ENCODE results near the gene ACP4.

Gene ACP4

DNA sequence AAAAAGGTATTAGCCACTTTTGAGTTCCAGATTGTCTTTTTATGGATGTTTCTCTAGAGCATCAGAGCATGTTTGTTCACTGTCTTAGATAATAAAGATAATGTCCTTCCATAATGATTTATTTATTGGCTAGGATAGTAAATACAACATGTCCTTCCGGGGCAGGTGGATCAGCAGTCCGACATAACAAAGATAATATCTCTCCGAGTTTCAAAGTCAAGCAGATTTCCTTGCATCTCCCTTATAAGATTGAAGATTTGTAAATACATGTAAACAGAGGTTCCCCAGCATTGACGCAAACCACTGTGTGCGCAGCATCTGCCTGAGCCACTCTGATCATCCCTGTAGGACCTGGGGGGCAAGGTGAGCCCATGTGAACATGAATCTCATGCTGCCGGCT lies 51.9 kb downstream of the ACP4 start:
- H3K4me3 ChIP-seq (ENCODE audit: low read length in 2 of 2), result no peak overlapping the region
- peaks cover 2 to 5% of the 10 kb centered on the region in 2 donors for H3K4me1 ChIP-seq (ENCODE audit: control insufficient read depth in 2 of 2, insufficient read depth in 2 of 2, low read length in 2 of 2)
- H3K9ac ChIP-seq (ENCODE audit: low read depth in 1 of 2, low read length in 2 of 2), result no peak overlapping the region
- H3K36me3 ChIP-seq (ENCODE audit: control insufficient read depth in 2 of 2, insufficient read depth in 2 of 2, low read length in 2 of 2), result no peaks in the 10 kb centered on the region
- H3K27me3 ChIP-seq (ENCODE audit: control insufficient read depth in 2 of 2, insufficient read depth in 2 of 2, low read length in 2 of 2), result peaks cover 0 to 2% of the 10 kb centered on the region in 2 donors
- H3K27ac ChIP-seq (ENCODE audit: low read depth in 2 of 2, low read length in 2 of 2), result no peak overlapping the region
- H3K9me3 ChIP-seq (ENCODE audit: control insufficient read depth in 2 of 2, low read length in 2 of 2), result no peaks in the 10 kb centered on the region

GRCh38 chr19:50843205-50843604 lies 53.0 kb downstream of the ACP4 start:
- Histone ChIP-seq H3K4me1 (ENCODE audit: control insufficient read depth in 2 of 2, insufficient read depth in 2 of 2, low read length in 2 of 2) (no peaks in the 10 kb centered on the region), H3K9me3 (ENCODE audit: control insufficient read depth in 2 of 2, low read length in 2 of 2) (no peaks in the 10 kb centered on the region), H3K27me3 (ENCODE audit: control insufficient read depth in 2 of 2, insufficient read depth in 2 of 2, low read length in 2 of 2) (peaks cover 0 to 1% of the 10 kb centered on the region in 2 donors), H3K4me3 (ENCODE audit: low read length in 2 of 2) (no peak overlapping the region), H3K9ac (ENCODE audit: low read depth in 1 of 2, low read length in 2 of 2) (no peak overlapping the region), H3K36me3 (ENCODE audit: control insufficient read depth in 2 of 2, insufficient read depth in 2 of 2, low read length in 2 of 2) (no peaks in the 10 kb centered on the region), H3K27ac (ENCODE audit: low read depth in 2 of 2, low read length in 2 of 2) (no peak overlapping the region)

DNA sequence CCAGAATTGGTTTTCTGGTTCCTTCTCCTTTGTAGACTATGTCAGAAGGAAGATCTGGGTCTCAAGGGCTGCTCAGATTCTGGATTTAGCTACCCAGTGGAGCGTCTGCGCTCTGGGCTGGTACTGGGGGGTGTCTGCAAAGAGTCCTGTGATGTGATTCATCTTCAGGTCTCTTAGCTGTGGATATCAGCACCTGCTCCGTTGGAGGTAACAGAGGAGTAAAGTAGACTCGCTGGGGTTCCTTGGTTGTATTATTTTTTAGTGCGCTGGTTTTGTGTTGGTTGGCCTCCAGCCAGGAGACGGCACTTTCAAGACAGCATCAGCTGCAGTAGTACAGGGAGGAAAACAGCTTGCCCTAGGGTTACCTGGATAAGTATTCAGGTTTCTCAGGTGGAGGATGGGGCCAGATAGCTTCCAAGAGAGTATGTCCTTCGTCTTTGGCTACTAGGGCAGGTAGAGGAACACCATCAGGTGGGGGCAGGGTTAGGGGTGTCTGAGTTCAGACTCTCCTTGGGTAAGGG lies 53.5 kb downstream of the ACP4 start:
- Histone ChIP-seq H3K27me3 (ENCODE audit: control insufficient read depth in 2 of 2, insufficient read depth in 2 of 2, low read length in 2 of 2) (no peaks in the 10 kb centered on the region), H3K4me1 (ENCODE audit: control insufficient read depth in 2 of 2, insufficient read depth in 2 of 2, low read length in 2 of 2) (no peaks in the 10 kb centered on the region), H3K27ac (ENCODE audit: low read depth in 2 of 2, low read length in 2 of 2) (no peak overlapping the region), H3K9me3 (ENCODE audit: control insufficient read depth in 2 of 2, low read length in 2 of 2) (no peaks in the 10 kb centered on the region), H3K9ac (ENCODE audit: low read depth in 1 of 2, low read length in 2 of 2) (no peak overlapping the region), H3K36me3 (ENCODE audit: control insufficient read depth in 2 of 2, insufficient read depth in 2 of 2, low read length in 2 of 2) (no peaks in the 10 kb centered on the region), H3K4me3 (ENCODE audit: low read length in 2 of 2) (no peak overlapping the region)

DNA sequence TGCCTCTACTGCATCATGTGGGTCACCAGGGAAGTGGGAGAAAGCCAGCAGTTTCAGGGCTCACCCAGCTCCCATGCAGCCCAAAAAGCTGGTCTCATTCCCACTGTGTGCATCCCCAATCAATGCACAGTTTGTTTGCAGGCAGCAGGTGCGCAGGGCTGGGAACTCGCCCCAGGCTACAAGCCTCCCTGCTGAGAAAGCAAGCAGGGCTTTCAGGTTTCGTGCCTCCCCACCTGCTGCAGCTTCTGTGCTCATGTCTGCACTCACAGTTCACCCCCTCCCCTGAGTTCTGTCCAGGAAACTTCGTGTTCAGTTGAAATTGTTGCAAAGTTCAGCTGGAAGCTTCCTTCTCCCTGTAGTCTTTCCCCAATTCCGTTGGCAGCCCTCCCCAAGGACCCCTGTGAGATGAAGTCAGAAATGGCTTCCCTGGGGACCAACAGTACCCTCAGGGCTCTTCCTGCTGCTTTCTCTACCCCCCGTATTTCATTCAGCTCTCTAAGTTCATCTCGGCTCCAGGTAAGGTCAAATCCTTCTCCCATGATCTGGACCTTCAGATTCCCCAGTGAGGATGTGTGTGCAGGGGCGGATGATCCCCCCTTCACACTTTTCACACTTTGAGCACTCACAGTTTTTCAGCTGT lies 54.2 kb downstream of the ACP4 start:
- Histone ChIP-seq H3K27me3 (ENCODE audit: control insufficient read depth in 2 of 2, insufficient read depth in 2 of 2, low read length in 2 of 2) (no peaks in the 10 kb centered on the region), H3K36me3 (ENCODE audit: control insufficient read depth in 2 of 2, insufficient read depth in 2 of 2, low read length in 2 of 2) (no peaks in the 10 kb centered on the region), H3K27ac (ENCODE audit: low read depth in 2 of 2, low read length in 2 of 2) (no peak overlapping the region), H3K4me3 (ENCODE audit: low read length in 2 of 2) (no peak overlapping the region), H3K9me3 (ENCODE audit: control insufficient read depth in 2 of 2, low read length in 2 of 2) (no peaks in the 10 kb centered on the region), H3K9ac (ENCODE audit: low read depth in 1 of 2, low read length in 2 of 2) (no peak overlapping the region), H3K4me1 (ENCODE audit: control insufficient read depth in 2 of 2, insufficient read depth in 2 of 2, low read length in 2 of 2) (no peaks in the 10 kb centered on the region)

Data from mucosa of rectum (tissue), 2 donors.